Stimulated activated CD8-positive, alpha-beta memory T cell treated with anti-CD3 and anti-CD28 coated beads, Interleukin-7, amount 100 ng/mL, for 1 hour (primary cell): Measurements from ENCODE around the gene ARPC1B.
A peak's percentile ranks its signal among the peaks of the same experiment; 100 is the strongest.
"Not testable (repeated sequence)": the region's sequence is repeated elsewhere in the genome, so short reads cannot be mapped to it uniquely, and the experiment has no call there.

ENCODE experiments used
- DNase-seq, 2 donors: peaks; one replicate each; pipeline ENCODE4 v3.0.0-alpha.2; 2020; ENCODE audit warnings: low read depth in 2 of 2

Gene ARPC1B

DNA sequence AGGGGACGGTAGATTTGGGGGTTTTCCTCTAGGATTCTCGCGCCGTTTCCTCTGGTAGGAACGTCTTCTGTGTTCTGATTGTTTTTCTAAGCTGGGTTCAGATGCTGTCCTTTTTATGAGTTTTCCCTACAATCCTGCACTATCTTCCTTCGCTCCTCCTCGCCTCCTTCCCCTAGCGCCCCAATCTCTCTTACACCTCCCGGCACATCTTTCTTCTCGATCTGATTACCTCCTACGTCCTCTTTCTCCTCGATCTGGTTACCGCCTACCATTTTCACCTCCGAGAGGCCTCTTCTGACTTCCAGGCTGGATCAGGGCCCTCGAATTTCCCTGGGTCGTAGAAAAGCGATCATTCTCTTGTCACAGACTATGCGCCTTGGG lies 34.7 kb downstream of the ARPC1B start:
- no peak for DNase-seq

GRCh38 chr7:99409806-99410205 lies 35.3 kb downstream of the ARPC1B start:
- DNase-seq = no peak

DNA sequence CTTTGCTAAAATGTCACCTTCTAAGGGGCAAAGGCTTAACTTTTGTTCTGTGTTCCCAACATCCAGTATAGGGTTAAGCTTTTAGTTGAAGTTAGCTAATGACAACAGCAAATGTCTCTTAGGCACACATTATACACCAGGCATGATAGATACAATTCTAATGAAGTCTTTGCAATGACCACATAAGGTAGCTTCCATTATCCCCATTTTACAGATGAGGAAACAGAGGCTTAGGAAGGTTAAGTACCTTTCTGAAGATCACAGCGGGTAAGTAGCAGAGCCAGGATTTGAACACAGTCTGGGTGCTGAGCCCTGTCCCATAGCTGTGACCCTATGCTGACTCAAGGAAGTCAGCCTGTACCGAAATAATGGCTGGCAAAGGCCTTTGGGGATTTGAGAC lies 36.1 kb downstream of the ARPC1B start:
- DNase-seq = no peak

DNA sequence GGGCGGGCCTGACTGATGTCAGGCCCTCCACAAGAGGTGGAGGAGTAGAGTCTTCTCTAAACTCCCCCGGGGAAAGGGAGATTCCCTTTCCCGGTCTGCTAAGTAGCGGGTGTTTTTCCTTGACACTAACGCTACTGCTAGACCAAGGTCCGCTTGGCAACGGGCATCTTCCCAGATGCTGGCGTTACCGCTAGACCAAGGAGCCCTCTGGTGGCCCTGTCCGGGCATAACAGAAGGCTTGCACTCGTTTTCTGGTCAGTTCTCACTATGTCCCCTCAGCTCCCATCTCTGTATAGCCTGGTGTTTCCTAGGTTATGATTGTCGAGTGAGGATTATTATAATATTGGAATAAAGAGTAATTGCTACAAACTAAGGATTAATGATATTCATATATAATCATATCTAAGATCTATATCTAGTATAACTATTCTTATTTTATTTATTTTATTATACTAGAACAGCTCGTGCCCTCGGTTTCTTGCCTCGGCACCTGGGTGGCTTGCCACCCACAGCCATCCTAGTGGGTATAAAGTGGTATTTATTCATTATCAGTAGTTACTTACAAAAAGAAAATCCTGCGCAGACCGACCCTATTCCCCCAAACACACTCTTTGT lies 41.1 kb downstream of the ARPC1B start:
- not testable (repeated sequence) for DNase-seq

- DNase-seq = no peak
These were observed 43.7 kb downstream of the ARPC1B start for GRCh38 chr7:99418260-99418659.

GRCh38 chr7:99419323-99420021 lies 44.9 kb downstream of the ARPC1B start:
- DNase-seq = no peak

DNA sequence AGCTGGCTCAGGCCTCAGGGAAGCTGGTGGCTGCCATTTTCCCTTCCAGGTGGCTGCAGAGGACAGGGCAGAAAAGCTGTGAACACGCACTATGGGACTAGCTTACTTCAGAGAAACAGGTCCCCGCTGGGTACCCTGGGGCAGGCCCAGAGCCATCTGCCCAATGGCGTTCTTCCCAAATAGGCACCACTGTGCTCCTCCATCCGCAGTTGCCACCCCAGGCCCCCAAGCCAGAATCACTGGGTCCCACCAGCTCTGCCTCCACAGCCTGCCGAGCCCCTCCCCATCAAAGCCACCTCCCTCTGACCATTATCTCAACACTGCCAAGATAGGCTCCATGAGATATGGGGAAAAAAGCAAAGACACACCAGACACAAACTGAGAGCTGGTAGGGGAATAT lies 45.7 kb downstream of the ARPC1B start:
- no peak for DNase-seq

DNA sequence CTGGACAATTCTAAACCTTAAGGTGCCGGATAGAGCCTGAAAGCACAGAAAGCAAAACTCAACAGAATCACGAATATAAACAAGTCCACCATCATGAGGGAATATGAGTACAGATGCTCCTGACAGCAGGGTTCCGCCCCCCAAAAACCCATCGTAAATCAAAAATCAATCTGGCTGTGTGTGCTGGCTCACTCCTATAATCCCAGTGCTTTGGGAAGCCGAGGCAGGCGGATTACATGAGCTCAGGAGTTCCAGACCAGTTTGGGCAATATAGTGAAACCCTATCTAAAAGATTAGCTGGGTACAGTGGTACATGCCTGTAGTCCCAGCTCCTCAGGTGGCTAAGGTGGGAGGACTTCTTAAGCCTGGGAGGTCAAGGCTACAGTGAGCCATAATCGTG lies 46.5 kb downstream of the ARPC1B start:
- no peak for DNase-seq

DNA sequence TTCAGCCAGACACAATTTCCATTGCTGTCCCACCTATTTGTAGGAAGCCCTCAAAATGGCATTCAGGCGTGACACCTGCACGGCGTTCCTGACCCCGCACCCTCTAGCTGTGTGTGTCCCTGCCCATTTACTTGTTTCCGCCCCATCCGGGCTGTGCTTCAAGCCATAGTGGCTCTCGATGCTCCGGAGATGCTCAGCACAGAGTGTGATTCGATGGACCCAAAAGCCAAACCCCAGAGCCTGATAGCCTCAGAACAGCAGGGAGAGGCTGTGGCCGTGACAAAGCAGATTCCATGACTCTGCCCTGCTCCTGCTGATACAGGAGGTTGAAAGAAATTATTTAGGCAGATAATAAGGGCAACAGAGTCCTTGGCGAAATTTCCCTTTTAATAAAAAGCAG lies 47.7 kb downstream of the ARPC1B start:
- DNase-seq = no peak

- no peak for DNase-seq
These were observed 48.1 kb downstream of the ARPC1B start for GRCh38 chr7:99422625-99423024.

GRCh38 chr7:99424932-99425730 lies 50.6 kb downstream of the ARPC1B start:
- no peak for DNase-seq

DNA sequence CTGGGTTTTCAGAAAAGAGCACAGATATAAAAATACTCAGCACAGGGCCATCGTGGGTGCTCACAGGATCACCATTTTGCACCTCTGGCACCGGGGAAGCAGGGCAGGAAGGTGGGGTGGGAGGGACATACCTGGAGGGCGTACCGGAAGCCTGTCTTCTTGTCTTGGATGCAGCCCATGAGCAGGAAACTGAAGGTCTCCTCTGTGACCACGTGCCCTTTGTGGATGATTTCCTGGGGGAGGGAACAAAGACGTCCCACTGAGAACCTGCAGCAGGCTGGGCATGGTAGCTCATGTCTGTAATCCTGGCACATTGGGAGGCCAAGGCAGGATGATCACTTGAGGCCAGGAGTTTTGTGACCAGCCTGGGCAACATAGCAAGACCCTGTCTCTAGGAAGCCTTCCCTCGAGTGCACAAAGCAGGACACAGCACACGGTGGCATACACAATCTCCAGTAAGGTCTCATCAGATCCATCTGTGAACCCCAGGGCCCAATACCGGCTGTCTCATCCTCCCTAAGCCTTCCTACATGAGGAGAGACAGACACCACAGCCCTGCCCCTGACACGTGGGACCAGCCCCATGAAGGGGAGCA lies 54.5 kb downstream of the ARPC1B start:
- DNase-seq = no peak

DNA sequence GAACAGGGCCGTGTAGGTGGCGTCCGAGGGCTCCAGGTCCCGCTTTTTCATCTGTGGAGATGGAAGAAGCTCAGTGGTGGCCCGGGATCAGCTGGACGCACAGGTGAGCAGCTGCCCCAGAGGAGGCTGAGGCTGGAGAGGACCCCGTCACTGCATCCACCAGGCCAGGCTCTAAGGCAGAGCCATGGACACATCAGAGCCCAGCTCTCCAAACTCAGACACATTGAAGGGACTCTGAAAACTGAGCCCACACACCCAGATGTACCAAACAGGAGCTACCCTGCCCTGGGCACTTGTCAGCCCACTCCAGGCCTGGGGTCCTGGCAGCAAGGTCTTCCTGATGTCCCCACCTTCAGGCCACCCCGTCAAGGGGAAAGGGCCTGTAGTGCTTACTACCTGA lies 55.2 kb downstream of the ARPC1B start:
- DNase-seq = no peak

- DNase-seq = not testable (repeated sequence)
These were observed 57.4 kb downstream of the ARPC1B start for GRCh38 chr7:99431756-99432540.

DNA sequence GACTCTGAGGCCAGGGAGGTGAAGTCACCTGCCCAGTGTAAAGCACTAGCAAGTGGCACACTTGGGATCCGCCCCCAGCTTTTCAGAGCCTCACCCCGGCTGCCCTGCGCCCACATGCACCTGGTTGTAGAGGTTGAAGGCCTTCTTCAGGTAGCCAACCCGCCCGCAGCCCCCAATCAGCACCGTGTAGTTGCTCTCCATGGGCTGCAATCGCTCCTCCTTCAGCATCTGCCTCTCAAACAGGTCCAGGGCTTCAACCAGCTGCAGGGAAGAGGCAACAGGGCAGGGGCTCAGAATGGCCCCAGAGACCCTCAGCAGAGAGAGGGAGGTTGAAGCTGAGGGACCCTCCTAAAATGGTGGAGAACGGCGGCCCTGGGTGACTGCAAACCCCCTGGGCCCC lies 58.6 kb downstream of the ARPC1B start:
- no peak for DNase-seq

DNA sequence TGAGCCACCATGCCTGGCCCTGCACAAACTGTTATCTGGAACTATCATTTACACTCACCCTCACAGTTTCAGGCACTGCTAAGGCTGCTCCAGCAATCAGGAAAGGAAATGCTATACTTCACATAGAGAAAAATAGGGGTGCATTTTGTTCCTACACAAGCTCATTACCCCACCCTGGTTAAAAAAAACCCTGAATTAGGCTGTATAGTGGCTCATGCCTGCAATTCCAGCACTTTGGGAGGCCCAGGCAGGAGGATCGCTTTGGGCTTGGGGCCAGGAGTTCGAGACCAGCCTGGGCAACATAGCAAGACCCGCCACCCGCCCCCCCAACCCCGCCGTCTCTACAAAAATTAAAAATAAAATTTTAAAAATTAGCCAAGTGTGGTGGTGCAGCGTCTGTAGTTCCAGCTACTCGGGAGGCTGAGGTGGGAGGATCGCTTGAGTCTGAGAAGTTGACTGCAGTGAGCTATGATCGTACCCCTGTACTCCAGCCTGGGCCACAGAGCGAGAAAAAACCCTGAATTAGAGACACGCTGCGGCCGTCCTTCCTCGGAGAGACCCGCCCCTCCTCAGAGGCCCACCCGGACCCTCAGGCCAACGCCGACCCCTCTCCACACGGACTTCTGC lies 63.5 kb downstream of the ARPC1B start:
- no peak for DNase-seq

GRCh38 chr7:99438573-99439480 lies 64.3 kb downstream of the ARPC1B start, which contains the start of the genes CPSF4 and PTCD1:
Gene CPSF4 (plus strand): TSS chr7:99438943. CDS start chr7:99439083, 140 bp downstream.
Gene PTCD1 (minus strand): TSS chr7:99438798. CDS start chr7:99435242, 3,556 bp downstream.
- DNase-seq = peak; percentile 78 to 80

- DNase-seq = no peak
These were observed 65.7 kb downstream of the ARPC1B start for GRCh38 chr7:99440195-99440594.
